Activated CD4-positive, alpha-beta memory T cell treated with anti-CD3 and anti-CD28 coated beads for 36 hours (primary cell): ENCODE measurements around the gene METTL17. TPM values are rescaled to one million over a fixed set of nuclear protein-coding genes. Genes with fewer than 3 reads are reported as not detected.
A peak's percentile ranks its signal among the peaks of the same experiment; 100 is the strongest.
"Not testable (repeated sequence)": the region's sequence is repeated elsewhere in the genome, so short reads cannot be mapped to it uniquely, and the experiment has no call there.

ENCODE experiments used
- CTCF ChIA-PET: fragments of 350-600 bp; sonication (Branson Sonifier 250); formaldehyde crosslinking; loops from one replicate; lab custom pipeline; 2021; ENCODE audit warnings: antibody characterized with exemption, inconsistent platforms; lab: Charles Lee
- POLR2A ChIA-PET: fragments of 350-600 bp; sonication (Branson Sonifier 250); formaldehyde crosslinking; loops from one replicate; lab custom pipeline; 2021; ENCODE audit warnings: antibody characterized with exemption; lab: Charles Lee
- DNase-seq: peaks from one replicate; pipeline ENCODE4 v3.0.0-alpha.2; 2020
- H3K27ac Mint-ChIP-seq: one replicate; pipeline ENCODE4 v1.8.0; 2021; ENCODE audit warnings: mixed read lengths
- H3K27me3 Mint-ChIP-seq: one replicate; pipeline ENCODE4 v1.8.0; 2021; ENCODE audit warnings: mixed read lengths
- H3K36me3 Mint-ChIP-seq: one replicate; pipeline ENCODE4 v1.8.0; 2021; ENCODE audit warnings: mixed read lengths
- H3K4me1 Mint-ChIP-seq: one replicate; pipeline ENCODE4 v1.8.0; 2021; ENCODE audit warnings: low read depth, mixed read lengths
- H3K4me3 Mint-ChIP-seq: one replicate; pipeline ENCODE4 v1.8.0; 2021; ENCODE audit warnings: mild to moderate bottlenecking, mixed read lengths
- H3K9me3 Mint-ChIP-seq: one replicate; pipeline ENCODE4 v1.8.0; 2021; ENCODE audit warnings: mixed read lengths
- intact Hi-C: fragments of 100-400 bp; cut with micrococcal nuclease; formaldehyde crosslinking; loops from one replicate; pipeline ENCODE4 v1.15.1; 2023
- total RNA-seq, 2 experiments: library from RNA; stranded (reverse); gene quantifications; one replicate each; pipeline ENCODE4 v1.2.3, GENCODE V29; 2021

The METTL17 gene, protein sequence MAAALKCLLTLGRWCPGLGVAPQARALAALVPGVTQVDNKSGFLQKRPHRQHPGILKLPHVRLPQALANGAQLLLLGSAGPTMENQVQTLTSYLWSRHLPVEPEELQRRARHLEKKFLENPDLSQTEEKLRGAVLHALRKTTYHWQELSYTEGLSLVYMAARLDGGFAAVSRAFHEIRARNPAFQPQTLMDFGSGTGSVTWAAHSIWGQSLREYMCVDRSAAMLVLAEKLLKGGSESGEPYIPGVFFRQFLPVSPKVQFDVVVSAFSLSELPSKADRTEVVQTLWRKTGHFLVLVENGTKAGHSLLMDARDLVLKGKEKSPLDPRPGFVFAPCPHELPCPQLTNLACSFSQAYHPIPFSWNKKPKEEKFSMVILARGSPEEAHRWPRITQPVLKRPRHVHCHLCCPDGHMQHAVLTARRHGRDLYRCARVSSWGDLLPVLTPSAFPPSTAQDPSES
- total RNA-seq, result 10 to 100 TPM; 74.9 to 78.9 TPM

GRCh38 chr14:20989787-20990600, at the start of gene METTL17:
Gene METTL17 (plus strand): TSS chr14:20989980. CDS start chr14:20990003, 23 bp downstream.
- peak; percentile 94 for DNase-seq

DNA sequence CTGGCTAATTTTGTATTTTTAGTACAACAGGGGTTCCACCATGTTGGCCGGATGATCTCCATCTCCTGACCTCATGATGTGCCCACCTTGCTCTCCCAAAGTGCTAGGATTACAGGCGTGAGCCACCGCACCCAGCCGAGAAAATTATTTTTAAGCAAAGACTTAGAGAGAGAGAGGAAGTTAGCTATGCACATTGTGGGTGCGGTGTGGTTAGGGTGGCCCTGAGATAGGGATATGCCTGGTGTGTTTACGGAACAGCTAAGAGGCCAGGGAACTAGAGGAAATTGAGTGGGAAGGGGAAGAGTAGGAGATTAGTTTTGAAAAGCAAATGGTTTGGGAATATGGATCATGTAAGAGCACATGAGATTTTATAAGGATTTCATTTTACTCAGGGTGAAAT, 44.6 kb upstream of the METTL17 start:
- H3K4me1 Mint-ChIP-seq, H3K27ac Mint-ChIP-seq, H3K36me3 Mint-ChIP-seq, POLR2A ChIA-PET, H3K9me3 Mint-ChIP-seq, H3K4me3 Mint-ChIP-seq, intact Hi-C loops, DNase-seq: not testable (repeated sequence)
- H3K27me3 Mint-ChIP-seq, result peaks cover 12% of the 10 kb centered on the region
- CTCF ChIA-PET, result interaction anchor here (1.0 kb wide), 1 partner anchor 38 kb away, joined by 5 read pairs; no protein-coding TSS in a partner anchor

More at GRCh38 chr14:20989787-20990600, at the start of gene METTL17:
- Mint-ChIP-seq H3K4me3 (peak within 1 kb of the TSS; percentile 91), H3K36me3 (peaks cover 25% of the 10 kb centered on the region), H3K27ac (peak within 1 kb of the TSS; percentile 84), H3K9me3 (no peaks in the 10 kb centered on the region), H3K4me1 (peaks cover 31% of the 10 kb centered on the region), H3K27me3 (no peaks in the 10 kb centered on the region)
- intact Hi-C loops, result loop anchor here (1.0 to 5.0 kb wide), 4 partner anchors 19 to 394 kb away; partner anchors contain the start of genes RNASE4 and SUPT16H
- CTCF ChIA-PET, result interaction anchor here (2.9 to 3.1 kb wide), 2 partner anchors 19 to 25 kb away, joined by 13 to 23 read pairs; no protein-coding TSS in a partner anchor
- POLR2A ChIA-PET, result no interaction called here

GRCh38 chr14:20946707-20947106, 43.1 kb upstream of the METTL17 start:
- DNase-seq, H3K27ac Mint-ChIP-seq, H3K36me3 Mint-ChIP-seq, H3K4me1 Mint-ChIP-seq, H3K9me3 Mint-ChIP-seq, H3K4me3 Mint-ChIP-seq, POLR2A ChIA-PET, CTCF ChIA-PET, intact Hi-C loops: not testable (repeated sequence)
- H3K27me3 Mint-ChIP-seq, result peaks cover 10% of the 10 kb centered on the region

GRCh38 chr14:20954736-20955537, 34.8 kb upstream of the METTL17 start, which contains the start of gene RNASE2:
Gene RNASE2 (plus strand): TSS chr14:20955487. CDS start chr14:20955772, 285 bp downstream.
- H3K9me3 Mint-ChIP-seq, H3K4me1 Mint-ChIP-seq, DNase-seq, H3K36me3 Mint-ChIP-seq, CTCF ChIA-PET, intact Hi-C loops, H3K4me3 Mint-ChIP-seq, H3K27ac Mint-ChIP-seq, POLR2A ChIA-PET: not testable (repeated sequence)
- peaks cover 10% of the 10 kb centered on the region for H3K27me3 Mint-ChIP-seq

GRCh38 chr14:20955538-20955873, 34.3 kb upstream of the METTL17 start:
- H3K4me3 Mint-ChIP-seq, intact Hi-C loops, POLR2A ChIA-PET, H3K27ac Mint-ChIP-seq, CTCF ChIA-PET, H3K36me3 Mint-ChIP-seq, H3K27me3 Mint-ChIP-seq, H3K9me3 Mint-ChIP-seq, DNase-seq: not testable (repeated sequence)
- peaks cover 14% of the 10 kb centered on the region for H3K4me1 Mint-ChIP-seq

DNA sequence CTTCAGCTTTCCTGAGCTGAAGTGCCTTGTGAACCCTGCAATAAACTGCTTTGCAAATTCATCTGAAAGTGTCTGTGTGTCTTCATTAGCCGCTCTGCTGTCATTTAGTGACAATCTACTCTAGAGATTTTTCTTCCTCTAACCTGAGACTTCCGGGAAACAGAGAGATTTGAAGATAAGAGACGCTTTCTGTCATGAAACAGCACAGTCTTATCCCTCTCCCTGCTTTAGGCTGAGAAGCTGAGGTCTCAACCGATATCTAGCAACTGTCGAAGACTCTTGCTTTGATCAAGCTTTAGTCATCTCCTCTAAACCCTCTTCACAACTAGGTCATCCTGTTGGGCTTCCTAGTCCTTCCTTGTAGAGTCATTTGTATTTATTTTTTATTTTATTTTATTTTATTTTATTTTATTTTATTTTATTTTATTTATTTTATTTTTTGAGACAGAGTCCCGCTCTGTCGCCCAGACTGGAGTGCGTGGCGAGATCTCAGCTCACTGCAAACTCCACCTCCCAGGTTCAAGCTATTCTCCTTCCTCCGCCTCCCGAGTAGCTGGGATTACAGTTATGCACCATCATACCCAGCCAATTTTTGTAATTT, 33.3 kb upstream of the METTL17 start:
- Mint-ChIP-seq H3K27ac (no peak overlapping the region), H3K27me3 (peaks cover 8% of the 10 kb centered on the region), H3K9me3 (no peaks in the 10 kb centered on the region), H3K4me1 (peaks cover 17% of the 10 kb centered on the region), H3K4me3 (no peak overlapping the region), H3K36me3 (no peaks in the 10 kb centered on the region)
- ChIA-PET CTCF (interaction anchor here (1.1 to 1.6 kb wide), 2 partner anchors 15 to 98 kb away, joined by 5 to 6 read pairs; no protein-coding TSS in a partner anchor), POLR2A (no interaction called here)
- no peak for DNase-seq
- intact Hi-C loops, result no loop called here

DNA sequence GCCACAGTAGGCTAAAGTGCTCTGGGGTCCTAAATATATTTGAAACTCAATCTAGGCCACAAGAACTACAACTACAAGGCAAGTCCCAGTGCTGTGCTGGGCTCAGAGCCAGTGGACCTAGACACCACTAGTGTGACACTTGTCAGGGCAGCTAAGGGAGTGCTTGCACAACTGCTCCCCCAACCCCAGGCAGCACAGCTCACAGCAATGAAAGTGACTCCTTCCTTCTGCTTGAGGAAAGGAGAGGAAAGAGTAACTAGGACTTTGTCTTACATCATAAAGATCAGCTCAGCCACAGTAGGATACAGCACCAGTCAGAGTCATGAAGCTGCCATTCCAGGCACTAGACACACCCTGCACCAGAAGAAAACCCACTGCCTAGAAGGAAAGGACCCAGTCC, 30.8 kb upstream of the METTL17 start:
- DNase-seq, intact Hi-C loops, H3K4me3 Mint-ChIP-seq, H3K27ac Mint-ChIP-seq, H3K36me3 Mint-ChIP-seq, H3K9me3 Mint-ChIP-seq, H3K27me3 Mint-ChIP-seq, POLR2A ChIA-PET: not testable (repeated sequence)
- H3K4me1 Mint-ChIP-seq, result peaks cover 21% of the 10 kb centered on the region
- CTCF ChIA-PET, result interaction anchor here (1.6 to 6.1 kb wide), 2 partner anchors 13 to 101 kb away, joined by 3 to 77 read pairs; no protein-coding TSS in a partner anchor

DNA sequence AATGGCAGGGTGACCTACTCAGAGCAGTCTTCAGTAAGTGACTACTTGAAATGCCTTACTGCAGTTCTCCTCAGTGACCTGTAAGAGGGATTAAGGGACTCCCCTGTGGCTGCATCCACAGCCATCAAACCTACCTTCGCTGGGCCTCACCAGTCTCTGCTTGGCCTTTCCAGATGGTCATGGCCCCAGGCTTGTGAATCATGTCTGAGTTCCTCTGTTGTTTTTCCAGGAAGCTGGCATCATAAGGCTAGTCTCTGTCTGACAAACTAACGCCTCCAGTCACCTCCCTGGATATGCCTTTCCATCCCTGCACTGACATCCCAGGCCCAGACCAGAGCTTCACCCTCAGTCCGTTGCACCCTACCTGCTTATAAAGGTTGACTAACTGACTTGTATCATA, 20.4 kb upstream of the METTL17 start:
- peaks cover 30% of the 10 kb centered on the region for H3K27me3 Mint-ChIP-seq
- H3K4me1 Mint-ChIP-seq, result peaks cover 11% of the 10 kb centered on the region
- no peak overlapping the region for H3K4me3 Mint-ChIP-seq
- CTCF ChIA-PET, result interaction anchor here (0.6 to 6.5 kb wide), 5 partner anchors 8 to 140 kb away, joined by 3 to 82 read pairs (median 52); no protein-coding TSS in a partner anchor
- H3K27ac Mint-ChIP-seq, result no peak overlapping the region
- no peaks in the 10 kb centered on the region for H3K9me3 Mint-ChIP-seq
- no peaks in the 10 kb centered on the region for H3K36me3 Mint-ChIP-seq
- no peak for DNase-seq
- POLR2A ChIA-PET, result no interaction called here
- intact Hi-C loops, result no loop called here

DNA sequence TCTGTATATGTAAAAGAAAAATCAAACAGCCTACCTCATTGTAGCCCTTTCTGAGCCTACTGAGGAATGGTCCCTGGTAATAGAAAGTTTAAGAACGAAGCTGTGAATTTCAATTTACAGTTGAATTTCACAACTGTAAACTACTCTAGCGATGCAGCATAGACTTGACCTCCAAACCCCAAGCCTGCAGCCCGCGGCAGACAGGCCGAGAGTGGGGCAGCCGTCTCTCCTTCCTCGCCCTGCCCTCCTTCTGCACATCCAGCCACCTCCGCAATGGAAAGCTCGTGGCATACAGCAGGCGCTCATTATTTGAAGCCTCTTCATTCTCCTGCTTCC, 19.2 kb upstream of the METTL17 start:
- no peak overlapping the region for H3K27ac Mint-ChIP-seq
- intact Hi-C loops, result loop anchor here (5.0 to 10.0 kb wide), 3 partner anchors 98 to 288 kb away; partner anchors contain the start of gene RNASE4
- H3K36me3 Mint-ChIP-seq, result no peaks in the 10 kb centered on the region
- H3K4me1 Mint-ChIP-seq, result peaks cover 11% of the 10 kb centered on the region
- POLR2A ChIA-PET, result interaction anchor here (1.2 kb wide), 1 partner anchor 134 kb away, joined by 4 read pairs; no protein-coding TSS in a partner anchor
- H3K9me3 Mint-ChIP-seq, result no peaks in the 10 kb centered on the region
- H3K4me3 Mint-ChIP-seq, result peak overlapping the region; percentile 84
- DNase-seq, result no peak
- H3K27me3 Mint-ChIP-seq, result peaks cover 25% of the 10 kb centered on the region
- CTCF ChIA-PET, result interaction anchor here (0.6 to 6.5 kb wide), 57 partner anchors 8 to 627 kb away, joined by 3 to 82 read pairs (median 5); partner anchors contain the start of genes APEX1, PARP2, PIP4P1 and RNASE7

GRCh38 chr14:20970983-20971704, 18.6 kb upstream of the METTL17 start:
- DNase-seq, result peak; percentile 86
- no peaks in the 10 kb centered on the region for H3K36me3 Mint-ChIP-seq
- no peaks in the 10 kb centered on the region for H3K9me3 Mint-ChIP-seq
- ChIA-PET POLR2A (interaction anchor here (1.2 kb wide), 1 partner anchor 133 kb away, joined by 4 read pairs; no protein-coding TSS in a partner anchor), CTCF (interaction anchor here (0.6 to 6.5 kb wide), 62 partner anchors 8 to 628 kb away, joined by 3 to 82 read pairs (median 5); partner anchors contain the start of genes APEX1, PARP2, PIP4P1 and RNASE11)
- H3K4me1 Mint-ChIP-seq, result peaks cover 11% of the 10 kb centered on the region
- intact Hi-C loops, result loop anchor here (1.0 to 10.0 kb wide), 7 partner anchors 10 to 289 kb away; partner anchors contain the start of genes METTL17 and RNASE4
- no peak overlapping the region for H3K27ac Mint-ChIP-seq
- peaks cover 25% of the 10 kb centered on the region for H3K27me3 Mint-ChIP-seq
- H3K4me3 Mint-ChIP-seq, result peak overlapping the region; percentile 84
